ENCODE results near the gene NDUFV2. TPM values are rescaled to one million over a fixed set of nuclear protein-coding genes. Genes with fewer than 3 reads are reported as not detected.
A peak's percentile ranks its signal among the peaks of the same experiment; 100 is the strongest.

Gene NDUFV2
- polyA plus RNA-seq, 1 donor (not counting 4 experiments of a cell fraction or from before 2014, with no cell fraction given): 202 TPM

- no peaks in the 10 kb centered on the region for H4K20me1 ChIP-seq (ENCODE audit: control insufficient read depth, extremely low read depth, insufficient read depth, low read length)
- peaks cover 15% of the 10 kb centered on the region for H3K4me1 ChIP-seq (ENCODE audit: control insufficient read depth, extremely low read depth, insufficient read depth, low read length)
- H3K9me3 ChIP-seq (ENCODE audit: control insufficient read depth, low read depth, low read length): peaks cover 2% of the 10 kb centered on the region
- no peaks in the 10 kb centered on the region for H3K36me3 ChIP-seq (ENCODE audit: control insufficient read depth in 2 of 2, extremely low read depth in 1 of 2, insufficient read depth in 2 of 2, low read length in 2 of 2)
- H3K9me1 ChIP-seq (ENCODE audit: control insufficient read depth, extremely low read depth, insufficient read depth, low read length): no peaks in the 10 kb centered on the region
- FAIRE-seq: no peak
- dilution Hi-C loops (cut with MboI; ENCODE audit: extremely low pct_ligation_motif_present, low sequenced_read_pairs): no loop called here
- DNase-seq (ENCODE audit: low read depth, low spot score): peak; percentile 50
- peak overlapping the region; percentile 60 for H3K4me2 ChIP-seq (ENCODE audit: control insufficient read depth, extremely low read depth, insufficient read depth, low read depth, low read length)
- H3K9ac ChIP-seq (ENCODE audit: control insufficient read depth, extremely low read depth, insufficient read depth, low read length): no peak overlapping the region
- no peaks in the 10 kb centered on the region for H3K27me3 ChIP-seq (ENCODE audit: control insufficient read depth, extremely low read depth, insufficient read depth, low read length)
- H3K4me3 ChIP-seq (ENCODE audit: control insufficient read depth in 2 of 3, extremely low read depth in 1 of 3, insufficient read depth in 2 of 3, low read depth in 1 of 3, low read length in 3 of 3): peak overlapping the region in 1 of 3 experiments; percentile 33
- TF ChIP-seq EZH2 (IDR thresholded peaks at IDR 0.05; ENCODE audit: low read length): no peak
- TF ChIP-seq, protein P1, sequence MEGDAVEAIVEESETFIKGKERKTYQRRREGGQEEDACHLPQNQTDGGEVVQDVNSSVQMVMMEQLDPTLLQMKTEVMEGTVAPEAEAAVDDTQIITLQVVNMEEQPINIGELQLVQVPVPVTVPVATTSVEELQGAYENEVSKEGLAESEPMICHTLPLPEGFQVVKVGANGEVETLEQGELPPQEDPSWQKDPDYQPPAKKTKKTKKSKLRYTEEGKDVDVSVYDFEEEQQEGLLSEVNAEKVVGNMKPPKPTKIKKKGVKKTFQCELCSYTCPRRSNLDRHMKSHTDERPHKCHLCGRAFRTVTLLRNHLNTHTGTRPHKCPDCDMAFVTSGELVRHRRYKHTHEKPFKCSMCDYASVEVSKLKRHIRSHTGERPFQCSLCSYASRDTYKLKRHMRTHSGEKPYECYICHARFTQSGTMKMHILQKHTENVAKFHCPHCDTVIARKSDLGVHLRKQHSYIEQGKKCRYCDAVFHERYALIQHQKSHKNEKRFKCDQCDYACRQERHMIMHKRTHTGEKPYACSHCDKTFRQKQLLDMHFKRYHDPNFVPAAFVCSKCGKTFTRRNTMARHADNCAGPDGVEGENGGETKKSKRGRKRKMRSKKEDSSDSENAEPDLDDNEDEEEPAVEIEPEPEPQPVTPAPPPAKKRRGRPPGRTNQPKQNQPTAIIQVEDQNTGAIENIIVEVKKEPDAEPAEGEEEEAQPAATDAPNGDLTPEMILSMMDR (optimal IDR thresholded peaks at IDR 0.05 in 1 of 3, IDR thresholded peaks at IDR 0.05 in 1 of 3, conservative IDR thresholded peaks at IDR 0.05 in 1 of 3; ENCODE audit: extremely low read depth in 1 of 3, insufficient read depth in 2 of 3, low read length in 3 of 3): peak in 2 of 3 experiments; percentile 3 to 18
- peak overlapping the region; percentile 55 for H3K27ac ChIP-seq (ENCODE audit: control insufficient read depth, insufficient read depth, low read length)
- H2AFZ ChIP-seq (ENCODE audit: control insufficient read depth, low read length): peak overlapping the region; percentile 45
- no peaks in the 10 kb centered on the region for H3K79me2 ChIP-seq (ENCODE audit: control insufficient read depth, insufficient read depth, low read length)
These were observed 47.3 kb upstream of the NDUFV2 start for GRCh38 chr18:9055185-9055584.

DNA sequence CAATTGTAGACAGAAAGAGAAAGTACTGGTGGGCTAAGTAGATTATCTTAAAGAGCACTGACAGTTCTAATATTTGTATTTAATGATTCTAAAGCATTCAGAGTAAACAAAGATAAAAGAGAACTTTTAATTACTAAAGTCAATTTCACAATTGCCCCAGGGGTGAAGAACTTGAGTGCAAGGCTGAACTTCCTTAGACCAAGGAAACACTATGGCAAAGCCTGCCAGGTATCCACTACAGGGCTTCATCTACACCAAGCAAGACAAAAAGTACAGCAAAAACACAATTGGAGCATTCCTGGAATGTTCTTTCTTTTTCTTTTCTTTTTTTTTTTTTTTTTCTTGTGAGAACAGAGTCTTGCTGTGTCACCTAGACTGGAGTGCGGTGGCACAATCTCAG is 46.9 kb upstream of the NDUFV2 start:
- no peak overlapping the region for H2AFZ ChIP-seq (ENCODE audit: control insufficient read depth, low read length)
- H3K27me3 ChIP-seq (ENCODE audit: control insufficient read depth, extremely low read depth, insufficient read depth, low read length): no peaks in the 10 kb centered on the region
- peak overlapping the region; percentile 55 for H3K27ac ChIP-seq (ENCODE audit: control insufficient read depth, insufficient read depth, low read length)
- peak overlapping the region; percentile 60 for H3K4me2 ChIP-seq (ENCODE audit: control insufficient read depth, extremely low read depth, insufficient read depth, low read depth, low read length)
- H4K20me1 ChIP-seq (ENCODE audit: control insufficient read depth, extremely low read depth, insufficient read depth, low read length): no peaks in the 10 kb centered on the region
- H3K79me2 ChIP-seq (ENCODE audit: control insufficient read depth, insufficient read depth, low read length): no peaks in the 10 kb centered on the region
- DNase-seq (ENCODE audit: low read depth, low spot score) (no peak), FAIRE-seq (no peak)
- H3K4me3 ChIP-seq (ENCODE audit: control insufficient read depth in 2 of 3, extremely low read depth in 1 of 3, insufficient read depth in 2 of 3, low read depth in 1 of 3, low read length in 3 of 3): peak overlapping the region in 1 of 3 experiments; percentile 33
- no peaks in the 10 kb centered on the region for H3K9me1 ChIP-seq (ENCODE audit: control insufficient read depth, extremely low read depth, insufficient read depth, low read length)
- peaks cover 1% of the 10 kb centered on the region for H3K9me3 ChIP-seq (ENCODE audit: control insufficient read depth, low read depth, low read length)
- TF ChIP-seq, protein P1 (optimal IDR thresholded peaks at IDR 0.05 in 1 of 3, IDR thresholded peaks at IDR 0.05 in 1 of 3, conservative IDR thresholded peaks at IDR 0.05 in 1 of 3; ENCODE audit: extremely low read depth in 1 of 3, insufficient read depth in 2 of 3, low read length in 3 of 3): no peak
- no peak for TF ChIP-seq EZH2 (IDR thresholded peaks at IDR 0.05; ENCODE audit: low read length)
- H3K9ac ChIP-seq (ENCODE audit: control insufficient read depth, extremely low read depth, insufficient read depth, low read length): peak overlapping the region; percentile 22
- no peaks in the 10 kb centered on the region for H3K36me3 ChIP-seq (ENCODE audit: control insufficient read depth in 2 of 2, extremely low read depth in 1 of 2, insufficient read depth in 2 of 2, low read length in 2 of 2)
- dilution Hi-C loops (cut with MboI; ENCODE audit: extremely low pct_ligation_motif_present, low sequenced_read_pairs): no loop called here
- H3K4me1 ChIP-seq (ENCODE audit: control insufficient read depth, extremely low read depth, insufficient read depth, low read length): peaks cover 15% of the 10 kb centered on the region

Measured in keratinocyte (primary cell).